ENCODE results near the gene PCDHGA5.
"Not testable (repeated sequence)": the region's sequence is repeated elsewhere in the genome, so short reads cannot be mapped to it uniquely, and the experiment has no call there.

PCDHGA5 gene

GRCh38 chr5:141354900-141355469 is 9.0 kb upstream of the PCDHGA5 start, which contains the start of gene PCDHGA4:
Gene PCDHGA4, plus strand, starts transcription at chr5:141355021. Its CDS starts 87 bp downstream, at chr5:141355108.
- DNase-seq: no peak

GRCh38 chr5:141355641-141356040 is 8.3 kb upstream of the PCDHGA5 start:
- DNase-seq: no peak

- DNase-seq: no peak
Observed at GRCh38 chr5:141356133-141356532, 7.8 kb upstream of the PCDHGA5 start.

- DNase-seq: no peak
Observed at GRCh38 chr5:141356950-141357349, 7.0 kb upstream of the PCDHGA5 start.

- peak; percentile 30 for DNase-seq
Observed at GRCh38 chr5:141359790-141360426, 4.1 kb upstream of the PCDHGA5 start, which contains the start of gene PCDHGB2. Gene PCDHGB2, plus strand, starts transcription at chr5:141359994. Its CDS starts 142 bp downstream, at chr5:141360136.

- DNase-seq: no peak
Observed at GRCh38 chr5:141360685-141361084, 3.3 kb upstream of the PCDHGA5 start.

GRCh38 chr5:141362719-141363118 is 1.2 kb upstream of the PCDHGA5 start:
- no peak for DNase-seq

- no peak for DNase-seq
Observed at GRCh38 chr5:141366016-141366896, 2.3 kb downstream of the PCDHGA5 start.

GRCh38 chr5:141369994-141370848 is 6.3 kb downstream of the PCDHGA5 start, which contains the start of gene PCDHGB3:
Gene PCDHGB3, plus strand, starts transcription at chr5:141370242. Its CDS starts 153 bp downstream, at chr5:141370395.
- DNase-seq: peak; percentile 39

GRCh38 chr5:141371572-141372475 is 7.9 kb downstream of the PCDHGA5 start:
- DNase-seq: no peak

GRCh38 chr5:141373673-141374317 is 9.8 kb downstream of the PCDHGA5 start, which contains the start of gene PCDHGA6:
Gene PCDHGA6, plus strand, starts transcription at chr5:141373891. Its CDS starts 193 bp downstream, at chr5:141374084.
- no peak for DNase-seq

- DNase-seq: no peak
Observed at GRCh38 chr5:141374627-141375026, 10.7 kb downstream of the PCDHGA5 start.

GRCh38 chr5:141375444-141376155 is 11.6 kb downstream of the PCDHGA5 start:
- DNase-seq: not testable (repeated sequence)

GRCh38 chr5:141382469-141383294 is 18.7 kb downstream of the PCDHGA5 start, which contains the start of gene PCDHGA7:
Gene PCDHGA7, plus strand, starts transcription at chr5:141382742. Its CDS starts 158 bp downstream, at chr5:141382900.
- no peak for DNase-seq

- no peak for DNase-seq
Observed at GRCh38 chr5:141383345-141383744, 19.4 kb downstream of the PCDHGA5 start.

GRCh38 chr5:141384471-141385267 is 20.7 kb downstream of the PCDHGA5 start:
- DNase-seq: no peak

- DNase-seq: peak; percentile 6
Observed at GRCh38 chr5:141387557-141388311, 23.8 kb downstream of the PCDHGA5 start, which contains the start of gene PCDHGB4. Gene PCDHGB4, plus strand, starts transcription at chr5:141387698. Its CDS starts 187 bp downstream, at chr5:141387885.

Measured in CD4-positive, alpha-beta T cell treated with Interleukin-4 for 4 hours (primary cell).